Activated T-helper 17 cell treated with anti-CD3 and anti-CD28 coated beads, Interleukin-2, amount 50 U/mL, for 72 hours (primary cell): Measurements from ENCODE around the gene SRPRA. TPM values are rescaled to one million over a fixed set of nuclear protein-coding genes. Genes with fewer than 3 reads are reported as not detected.
A peak's percentile ranks its signal among the peaks of the same experiment; 100 is the strongest.
"Not testable (repeated sequence)": the region's sequence is repeated elsewhere in the genome, so short reads cannot be mapped to it uniquely, and the experiment has no call there.

Experiments
- ATAC-seq: fragments of 150-1000 bp; cut with Tn5 transposase; replicated peaks from 2 replicates; pipeline ENCODE4 v1.10.0; 2021; ENCODE audit warnings: mild to moderate bottlenecking, moderate library complexity
- H3K27ac Mint-ChIP-seq: one replicate; pipeline ENCODE4 v1.8.0; 2022; ENCODE audit warnings: mixed read lengths
- H3K27me3 Mint-ChIP-seq: one replicate; pipeline ENCODE4 v1.8.0; 2022; ENCODE audit warnings: mixed read lengths
- H3K36me3 Mint-ChIP-seq: one replicate; pipeline ENCODE4 v1.8.0; 2022; ENCODE audit warnings: low read depth, mild to moderate bottlenecking, mixed read lengths
- H3K4me1 Mint-ChIP-seq: one replicate; pipeline ENCODE4 v1.8.0; 2022; ENCODE audit warnings: mixed read lengths
- H3K4me3 Mint-ChIP-seq: one replicate; pipeline ENCODE4 v1.8.0; 2022; ENCODE audit warnings: mild to moderate bottlenecking, mixed read lengths
- H3K9me3 Mint-ChIP-seq: one replicate; pipeline ENCODE4 v1.8.0; 2022; ENCODE audit warnings: mixed read lengths
- total RNA-seq, 2 donors: library from RNA; stranded (reverse); gene quantifications; one replicate each; pipeline ENCODE4 v1.2.3, GENCODE V29; 2022

SRPRA gene
- total RNA-seq, 2 donors from 2014 or later, result 92.5 to 142 TPM

DNA sequence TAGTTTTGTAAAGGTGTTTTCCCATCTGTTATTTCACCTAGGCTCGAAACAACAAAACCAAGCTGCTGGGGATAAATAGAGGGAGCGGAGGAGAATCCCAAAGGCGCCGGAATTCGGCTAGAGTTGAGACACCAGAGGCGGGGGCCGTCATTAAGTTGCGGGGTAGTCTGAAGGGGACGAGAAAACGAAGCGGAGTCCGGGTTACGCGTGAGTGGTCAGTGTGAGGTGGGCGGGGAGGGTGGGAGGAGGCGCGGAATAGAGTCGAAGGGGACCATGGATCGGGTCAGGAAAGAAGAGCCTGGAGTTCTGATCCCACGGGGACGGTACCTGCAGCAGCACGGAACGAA lies 361 bp downstream of the SRPRA start:
- H3K36me3 Mint-ChIP-seq, result peaks cover 71% of the 10 kb centered on the region
- peaks cover 14% of the 10 kb centered on the region for H3K4me1 Mint-ChIP-seq
- H3K27me3 Mint-ChIP-seq, result no peaks in the 10 kb centered on the region
- H3K4me3 Mint-ChIP-seq, result peak overlapping the region; percentile 98
- peak overlapping the region; percentile 98 for H3K27ac Mint-ChIP-seq
- H3K9me3 Mint-ChIP-seq, result no peaks in the 10 kb centered on the region
- no peak for ATAC-seq

- H3K27me3 Mint-ChIP-seq, result no peaks in the 10 kb centered on the region
- H3K4me1 Mint-ChIP-seq, result peaks cover 14% of the 10 kb centered on the region
Observed at GRCh38 chr11:126267650-126268049, 1.0 kb downstream of the SRPRA start.

GRCh38 chr11:126265811-126266210 lies 2.9 kb downstream of the SRPRA start:
- H3K27ac Mint-ChIP-seq, result peak overlapping the region; percentile 39

More at GRCh38 chr11:126267650-126268049, 1.0 kb downstream of the SRPRA start:
- H3K27ac Mint-ChIP-seq, result peak overlapping the region; percentile 98
- H3K9me3 Mint-ChIP-seq, result no peaks in the 10 kb centered on the region
- peaks cover 71% of the 10 kb centered on the region for H3K36me3 Mint-ChIP-seq
- no peak for ATAC-seq
- H3K4me3 Mint-ChIP-seq, result peak overlapping the region; percentile 98

GRCh38 chr11:126263489-126263888 lies 5.2 kb downstream of the SRPRA start:
- H3K9me3 Mint-ChIP-seq, result no peaks in the 10 kb centered on the region
- peaks cover 5% of the 10 kb centered on the region for H3K4me1 Mint-ChIP-seq
- H3K27ac Mint-ChIP-seq, result peak overlapping the region; percentile 21
- no peaks in the 10 kb centered on the region for H3K27me3 Mint-ChIP-seq
- H3K36me3 Mint-ChIP-seq, result peaks cover 91% of the 10 kb centered on the region
- H3K4me3 Mint-ChIP-seq, result no peak overlapping the region
- no peak for ATAC-seq

More at GRCh38 chr11:126265811-126266210, 2.9 kb downstream of the SRPRA start:
- Mint-ChIP-seq H3K4me1 (peaks cover 14% of the 10 kb centered on the region), H3K4me3 (no peak overlapping the region), H3K36me3 (peaks cover 80% of the 10 kb centered on the region), H3K9me3 (no peaks in the 10 kb centered on the region), H3K27me3 (no peaks in the 10 kb centered on the region)
- ATAC-seq, result no peak

- peaks cover 5% of the 10 kb centered on the region for H3K4me1 Mint-ChIP-seq
- H3K4me3 Mint-ChIP-seq, result no peak overlapping the region
- H3K27ac Mint-ChIP-seq, result no peak overlapping the region
- no peak for ATAC-seq
- H3K9me3 Mint-ChIP-seq, result no peaks in the 10 kb centered on the region
- H3K27me3 Mint-ChIP-seq, result no peaks in the 10 kb centered on the region
- peaks cover 93% of the 10 kb centered on the region for H3K36me3 Mint-ChIP-seq
Observed at GRCh38 chr11:126262216-126262615, 6.5 kb downstream of the SRPRA start.

DNA sequence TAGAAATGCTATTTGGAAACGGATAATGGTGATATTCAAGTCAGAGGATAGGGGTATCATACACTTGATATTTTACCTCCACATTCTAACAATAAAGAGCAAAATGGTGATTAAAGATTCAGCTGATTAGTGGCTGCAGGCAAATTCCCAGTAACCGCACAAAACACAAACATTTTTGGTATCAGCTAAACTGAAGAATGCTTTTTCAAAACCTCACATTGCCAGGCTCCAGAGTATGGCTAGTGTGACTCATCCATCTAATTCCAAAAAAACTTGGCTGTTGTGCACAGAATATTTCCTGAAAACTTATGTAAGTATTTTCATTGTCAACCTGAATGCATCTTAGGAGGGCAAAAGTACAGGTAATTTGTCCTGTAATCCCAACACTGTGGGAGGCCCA lies 10.9 kb downstream of the SRPRA start:
- ATAC-seq, result no peak
- Mint-ChIP-seq H3K9me3 (no peaks in the 10 kb centered on the region), H3K4me3 (no peak overlapping the region), H3K36me3 (peaks cover 67% of the 10 kb centered on the region), H3K27ac (no peak overlapping the region), H3K27me3 (no peaks in the 10 kb centered on the region), H3K4me1 (no peaks in the 10 kb centered on the region)

- no peak for ATAC-seq
- H3K9me3 Mint-ChIP-seq, result no peaks in the 10 kb centered on the region
- no peaks in the 10 kb centered on the region for H3K4me1 Mint-ChIP-seq
- no peak overlapping the region for H3K4me3 Mint-ChIP-seq
- peaks cover 61% of the 10 kb centered on the region for H3K36me3 Mint-ChIP-seq
- H3K27ac Mint-ChIP-seq, result peak overlapping the region; percentile 6
- no peaks in the 10 kb centered on the region for H3K27me3 Mint-ChIP-seq
Observed at GRCh38 chr11:126257144-126257543, 11.6 kb downstream of the SRPRA start.

- H3K27me3 Mint-ChIP-seq, result no peaks in the 10 kb centered on the region
Observed at GRCh38 chr11:126256216-126256615, 12.5 kb downstream of the SRPRA start.

GRCh38 chr11:126255507-126255906 lies 13.2 kb downstream of the SRPRA start:
- H3K4me3 Mint-ChIP-seq, H3K4me1 Mint-ChIP-seq, H3K27me3 Mint-ChIP-seq, H3K27ac Mint-ChIP-seq, ATAC-seq, H3K9me3 Mint-ChIP-seq: not testable (repeated sequence)
- peaks cover 58% of the 10 kb centered on the region for H3K36me3 Mint-ChIP-seq

More at GRCh38 chr11:126256216-126256615, 12.5 kb downstream of the SRPRA start:
- Mint-ChIP-seq H3K4me1 (no peaks in the 10 kb centered on the region), H3K27ac (peak overlapping the region; percentile 6), H3K36me3 (peaks cover 58% of the 10 kb centered on the region), H3K9me3 (no peaks in the 10 kb centered on the region), H3K4me3 (no peak overlapping the region)
- no peak for ATAC-seq

DNA sequence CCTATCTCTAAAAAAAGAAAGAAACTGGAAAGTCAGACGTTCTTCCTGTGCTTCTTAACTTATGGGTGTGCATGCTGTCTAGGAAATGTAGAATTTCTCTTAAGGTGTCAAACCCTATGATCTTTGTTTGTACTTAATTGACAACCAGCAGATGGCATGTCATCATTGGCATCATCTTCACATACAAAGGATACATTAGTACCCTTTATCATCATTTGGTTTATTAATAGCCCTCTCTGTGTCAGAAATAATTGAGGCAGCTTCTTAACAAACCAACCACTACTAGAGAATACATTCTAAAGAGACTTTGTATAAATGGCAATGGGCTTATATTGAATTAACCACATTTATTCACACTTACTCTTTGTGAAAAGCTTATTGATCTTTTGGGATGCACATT lies 13.9 kb downstream of the SRPRA start:
- Mint-ChIP-seq H3K27ac (no peak overlapping the region), H3K4me1 (no peaks in the 10 kb centered on the region), H3K27me3 (no peaks in the 10 kb centered on the region), H3K36me3 (peaks cover 59% of the 10 kb centered on the region), H3K9me3 (no peaks in the 10 kb centered on the region), H3K4me3 (no peak overlapping the region)
- no peak for ATAC-seq

DNA sequence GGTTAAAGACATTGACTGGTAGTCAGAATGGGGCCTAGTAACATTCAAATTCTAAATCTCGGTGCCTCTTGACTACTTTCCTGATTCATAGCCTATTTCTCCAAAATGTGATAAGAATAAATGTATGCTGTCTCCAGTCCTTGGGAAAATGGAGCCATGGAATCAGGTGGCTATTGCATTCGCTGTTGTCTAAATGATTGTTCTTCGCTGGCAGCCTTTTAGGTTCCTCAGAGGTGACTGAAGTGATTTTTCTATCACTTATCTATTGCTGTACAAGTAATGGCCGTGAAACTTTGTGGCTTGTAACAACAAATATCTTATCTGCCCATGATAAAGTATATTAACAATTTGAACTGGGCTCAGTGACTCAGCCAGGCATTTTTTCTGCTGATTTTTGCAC lies 15.4 kb downstream of the SRPRA start:
- Mint-ChIP-seq H3K4me1 (no peaks in the 10 kb centered on the region), H3K27ac (no peak overlapping the region), H3K36me3 (peaks cover 52% of the 10 kb centered on the region), H3K27me3 (no peaks in the 10 kb centered on the region), H3K9me3 (no peaks in the 10 kb centered on the region), H3K4me3 (no peak overlapping the region)
- no peak for ATAC-seq

DNA sequence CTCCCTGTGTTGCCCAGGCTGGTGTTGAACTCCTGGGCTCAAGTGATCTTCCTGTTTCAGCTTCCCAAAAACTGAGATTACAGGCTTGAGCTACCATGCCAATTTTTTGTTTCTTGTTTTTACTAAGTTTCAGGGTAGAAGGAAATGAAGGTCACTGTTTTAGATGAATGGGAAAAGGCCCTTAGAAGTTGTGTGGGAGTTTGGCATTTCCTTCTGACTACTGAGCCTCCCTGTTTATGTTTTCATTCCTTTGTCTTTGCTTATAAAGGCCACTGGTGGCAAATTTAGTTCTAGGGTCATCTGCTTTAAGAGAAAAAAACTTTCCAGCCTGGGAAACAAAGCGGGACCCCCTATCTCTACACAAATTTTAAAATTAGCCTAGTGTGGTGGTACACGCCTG lies 22.1 kb downstream of the SRPRA start:
- peaks cover 55% of the 10 kb centered on the region for H3K36me3 Mint-ChIP-seq
- no peak overlapping the region for H3K4me3 Mint-ChIP-seq
- H3K9me3 Mint-ChIP-seq, result no peaks in the 10 kb centered on the region
- H3K27ac Mint-ChIP-seq, result no peak overlapping the region
- no peak for ATAC-seq
- no peaks in the 10 kb centered on the region for H3K4me1 Mint-ChIP-seq
- no peaks in the 10 kb centered on the region for H3K27me3 Mint-ChIP-seq

DNA sequence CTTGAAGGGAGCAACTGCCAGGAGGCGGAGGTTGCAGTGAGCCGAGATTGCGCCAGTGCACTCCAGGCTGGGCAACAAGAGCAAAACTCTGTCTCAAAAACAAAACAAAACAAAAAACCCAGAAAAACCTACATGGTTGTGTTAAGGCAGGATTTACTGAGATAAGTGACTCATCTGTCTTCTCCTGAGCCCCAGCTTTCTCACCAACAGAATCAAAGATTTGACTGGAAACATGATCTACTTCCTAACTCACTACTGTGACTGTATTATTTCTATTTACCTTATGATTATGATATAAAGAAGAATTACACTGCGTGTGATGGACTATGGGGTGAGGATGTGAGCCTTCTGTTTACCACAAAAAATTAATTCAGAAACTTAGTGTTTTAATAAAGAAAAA lies 35.3 kb downstream of the SRPRA start:
- ATAC-seq, result no peak
- Mint-ChIP-seq H3K4me1 (peaks cover 4% of the 10 kb centered on the region), H3K27ac (no peak overlapping the region), H3K27me3 (no peaks in the 10 kb centered on the region), H3K4me3 (no peak overlapping the region), H3K36me3 (peaks cover 52% of the 10 kb centered on the region), H3K9me3 (no peaks in the 10 kb centered on the region)

DNA sequence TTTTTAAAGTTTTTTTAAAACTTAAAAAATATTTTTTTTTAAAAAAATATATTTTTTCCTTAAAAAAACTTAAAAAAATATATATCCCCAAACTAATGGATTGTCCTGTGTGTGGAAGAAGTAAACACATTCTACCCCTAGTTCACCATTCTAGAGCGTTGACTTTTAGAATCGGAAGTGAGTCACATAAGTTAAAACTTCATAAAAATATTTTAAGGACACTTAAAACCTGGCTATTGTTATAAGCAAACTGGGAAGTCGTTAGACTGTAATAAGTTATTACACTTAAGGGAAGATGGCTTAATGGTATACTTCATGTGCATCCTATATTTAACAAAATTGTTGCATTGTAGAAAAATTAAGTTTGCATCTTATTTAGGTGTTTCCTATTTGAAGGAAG lies 36.0 kb downstream of the SRPRA start:
- H3K4me1 Mint-ChIP-seq, result peaks cover 4% of the 10 kb centered on the region
- H3K27me3 Mint-ChIP-seq, result no peaks in the 10 kb centered on the region
- H3K9me3 Mint-ChIP-seq, result no peaks in the 10 kb centered on the region
- no peak for ATAC-seq
- H3K36me3 Mint-ChIP-seq, result peaks cover 45% of the 10 kb centered on the region
- no peak overlapping the region for H3K4me3 Mint-ChIP-seq
- H3K27ac Mint-ChIP-seq, result no peak overlapping the region

GRCh38 chr11:126231725-126232459 lies 36.8 kb downstream of the SRPRA start:
- Mint-ChIP-seq H3K9me3 (no peaks in the 10 kb centered on the region), H3K27me3 (no peaks in the 10 kb centered on the region), H3K4me3 (no peak overlapping the region), H3K4me1 (peaks cover 4% of the 10 kb centered on the region), H3K36me3 (peaks cover 44% of the 10 kb centered on the region), H3K27ac (no peak overlapping the region)
- no peak for ATAC-seq
